HepG2 (cell line): ENCODE data around the gene ZSCAN20. TPM values are rescaled to one million over a fixed set of nuclear protein-coding genes. Genes with fewer than 3 reads are reported as not detected.

Source experiments
- ATAC-seq: fragments of 200-7000 bp; cut with Tn5 transposase; 3 replicates; pipeline ENCODE4 v1.9.1; 2020; ENCODE audit warnings: mild to moderate bottlenecking, moderate library complexity
- BruUV-seq: library from RNA; stranded (reverse); fragments of 400-500 nt; replicated peaks from 2 replicates; lab custom pipeline; 2021; lab: Mats Ljungman, UMichigan
- CTCF ChIA-PET: fragments of 300-600 bp; formaldehyde crosslinking; extraction: SDS; loops from one replicate; lab custom pipeline; 2021; ENCODE audit warnings: low total read pairs, inconsistent platforms, low intra/inter-chr PET ratio; lab: Yijun Ruan, JAX
- POLR2A ChIA-PET: fragments of 350-600 bp; sonication (Branson Sonifier 250); formaldehyde crosslinking; loops from one replicate; lab custom pipeline; 2020; ENCODE audit warnings: antibody characterized with exemption, inconsistent platforms; lab: Yijun Ruan, JAX
- DNase-seq: peaks from one replicate; pipeline ENCODE4 v3.0.0-alpha.2; 2015; ENCODE audit warnings: low spot score
- FAIRE-seq: peaks from 3 replicates; lab custom pipeline; 2011; peaks lifted over from hg19 to GRCh38; lab: Jason Lieb, UNC
- H2AFZ ChIP-seq: one replicate; pipeline ENCODE4 v1.6.1; 2011; ENCODE audit warnings: low read length, inconsistent platforms
- H3K27ac ChIP-seq: fragments of 300-600 bp; 3 replicates; pipeline ENCODE4 v1.8.0; 2011; ENCODE audit warnings: mixed run types, mild to moderate bottlenecking, mixed read lengths, low read length, inconsistent platforms; ENCODE audit not compliant: insufficient read depth; ENCODE audit errors: extremely low read length
- H3K27me3 ChIP-seq, 2 experiments: fragments of 200-600 bp in 1 of 2; 2 replicates in 1 of 2; 3 replicates in 1 of 2; pipeline versions ENCODE4 v1.6.0 to v1.8.0; 2011; ENCODE audit warnings: low read length in 2 of 2, mild to moderate bottlenecking in 2 of 2, moderate library complexity in 2 of 2, inconsistent platforms in 1 of 2; ENCODE audit not compliant: insufficient read depth in 2 of 2, control insufficient read depth in 1 of 2
- H3K36me3 ChIP-seq, 2 experiments: fragments of 200-600 bp in 1 of 2; replicated peaks in 1 of 2; 2 replicates in 1 of 2; 3 replicates in 1 of 2; pipeline versions ENCODE4 v1.5.1 to v1.8.0; 2011; ENCODE audit warnings: low read length in 2 of 2, inconsistent platforms in 1 of 2; ENCODE audit not compliant: insufficient read depth in 2 of 2, control insufficient read depth in 1 of 2
- H3K4me1 ChIP-seq: 2 replicates; pipeline ENCODE4 v1.5.1; 2012; ENCODE audit warnings: low read length, inconsistent platforms; ENCODE audit not compliant: insufficient read depth
- H3K4me2 ChIP-seq: 2 replicates; pipeline ENCODE4 v1.6.0; 2011; ENCODE audit warnings: low read depth, low read length, inconsistent platforms
- H3K4me3 ChIP-seq, 3 experiments: fragments of 200-600 bp in 1 of 3; sonication (generic), shearing (Covaris generic) in 1 of 3; replicated peaks in 1 of 3; 2 replicates each; pipeline ENCODE4 v1.5.1; 2011 to 2016; ENCODE audit warnings: low read length in 3 of 3, inconsistent platforms in 2 of 3, low read depth in 2 of 3, mild to moderate bottlenecking in 2 of 3, control low read depth in 1 of 3, mixed read lengths in 1 of 3; ENCODE audit not compliant: insufficient read depth in 1 of 3
- H3K79me2 ChIP-seq: one replicate; pipeline ENCODE4 v1.6.1; 2011; ENCODE audit warnings: low read length, inconsistent platforms; ENCODE audit not compliant: insufficient read depth
- H3K9ac ChIP-seq: 2 replicates; pipeline ENCODE4 v1.6.0; 2011; ENCODE audit warnings: mild to moderate bottlenecking, low read depth, low read length, inconsistent platforms; ENCODE audit not compliant: insufficient read depth
- H3K9me3 ChIP-seq: 2 replicates; pipeline ENCODE4 v1.5.1; 2012; ENCODE audit warnings: mild to moderate bottlenecking, low read length
- H4K20me1 ChIP-seq: 2 replicates; pipeline ENCODE4 v1.6.0; 2011; ENCODE audit warnings: inconsistent platforms, mild to moderate bottlenecking, low read length, moderate library complexity; ENCODE audit not compliant: insufficient read depth
- ATAD3A ChIP-seq: sonication (generic); formaldehyde crosslinking; IDR thresholded peaks from 2 replicates; pipeline ENCODE4 v1.4.0; 2020; ENCODE audit warnings: missing genetic modification reagents
- GPN1 ChIP-seq: sonication (generic); formaldehyde crosslinking; IDR thresholded peaks from 2 replicates; pipeline ENCODE4 v1.5.1; 2020; ENCODE audit warnings: missing genetic modification reagents, borderline replicate concordance
- HOXA9 ChIP-seq: sonication (generic); formaldehyde crosslinking; IDR thresholded peaks from 2 replicates; pipeline ENCODE4 v1.8.1; 2022; ENCODE audit warnings: missing genetic modification reagents, mild to moderate bottlenecking, moderate library complexity, borderline replicate concordance
- NONO ChIP-seq, 2 experiments: fragments of 450-650 bp in 1 of 2; sonication (generic) in 1 of 2; formaldehyde crosslinking in 1 of 2; IDR thresholded peaks in 1 of 2; conservative IDR thresholded peaks in 1 of 2; 2 replicates each; pipeline versions ENCODE4 v1.6.1 to v1.8.0; 2017 to 2022; ENCODE audit warnings: mild to moderate bottlenecking in 1 of 2, missing genetic modification reagents in 1 of 2, moderate library complexity in 1 of 2
- SPEN ChIP-seq: sonication (generic); formaldehyde crosslinking; IDR thresholded peaks from 2 replicates; pipeline ENCODE4 v1.5.1; 2020; ENCODE audit warnings: low read depth, mild to moderate bottlenecking, missing genetic modification reagents
- ZNF350 ChIP-seq: sonication (generic); formaldehyde crosslinking; IDR thresholded peaks from 2 replicates; pipeline ENCODE4 v1.4.0; 2020; ENCODE audit warnings: mild to moderate bottlenecking, low read depth, missing genetic modification reagents, borderline replicate concordance
- ZNF432 ChIP-seq: sonication (generic); formaldehyde crosslinking; IDR thresholded peaks from 2 replicates; pipeline ENCODE4 v1.5.0; 2020; ENCODE audit warnings: missing genetic modification reagents, mild to moderate bottlenecking, borderline replicate concordance
- ZNF496 ChIP-seq: sonication (generic); formaldehyde crosslinking; IDR thresholded peaks from 2 replicates; pipeline ENCODE4 v1.8.1; 2023; ENCODE audit warnings: mild to moderate bottlenecking, moderate library complexity, missing genetic modification reagents; ENCODE audit not compliant: insufficient replicate concordance
- ZNF530 ChIP-seq: sonication (generic); formaldehyde crosslinking; IDR thresholded peaks from 2 replicates; pipeline ENCODE4 v1.5.0; 2020; ENCODE audit warnings: low read depth, mild to moderate bottlenecking, missing genetic modification reagents
- ZSCAN22 ChIP-seq: sonication (generic); formaldehyde crosslinking; IDR thresholded peaks from 2 replicates; pipeline ENCODE4 v1.4.0; 2020; ENCODE audit warnings: mild to moderate bottlenecking, missing genetic modification reagents
- WGBS: methylation state at CpG from one replicate; pipeline ENCODE4 v1.1.6; 2017; ENCODE audit warnings: low lambda C conversion rate; 5-methylcytosine and 5-hydroxymethylcytosine counted together
- in situ Hi-C: cut with HindIII; loops from 2 replicates; pipeline ENCODE4 v1.10.0; 2017; ENCODE audit warnings: low pct_unique_long_range_greater_than_20kb; ENCODE audit not compliant: extremely low pct_ligation_motif_present
- intact Hi-C: fragments of 100-400 bp; cut with micrococcal nuclease; formaldehyde crosslinking; loops from one replicate; pipeline ENCODE4 v1.10.0; 2022; ENCODE audit not compliant: unreplicated experiment
- polyA plus RNA-seq, 8 experiments: library from polyadenylated mRNA; depleted of rRNA in 3 of 8; stranded (reverse) in 7 of 8; unstranded in 1 of 8; fragments of >200 nt; fragmentation: Illumina TruSeq in 4 of 8; extraction: Trizol in 4 of 8; gene quantifications; 2 replicates each; pipeline versions ENCODE4 v1.2.1 to v1.2.3, GENCODE V29; 2011 to 2016; ENCODE audit warnings: low read depth in 4 of 8, missing spikeins in 1 of 8, mixed read lengths in 1 of 8; ENCODE audit not compliant: insufficient read depth in 1 of 8
- total RNA-seq, 5 experiments: library from RNA; depleted of rRNA; stranded (reverse); fragments of >200 nt; fragmentation: Illumina TruSeq; extraction: Trizol; gene quantifications; 2 replicates each; pipeline ENCODE4 v1.2.3, GENCODE V29; 2016; ENCODE audit warnings: low read depth in 1 of 5
- TF ChIP-seq, protein P1 (sequence below): IDR thresholded peaks from 2 replicates; pipeline ENCODE4 v1.6.1; 2016
- TF ChIP-seq, protein P2 (sequence below): sonication (generic); formaldehyde crosslinking; IDR thresholded peaks from 2 replicates; pipeline ENCODE4 v1.4.0; 2020; ENCODE audit warnings: mild to moderate bottlenecking, missing genetic modification reagents
- TF ChIP-seq, protein P3 (sequence below): sonication (generic); formaldehyde crosslinking; IDR thresholded peaks from 2 replicates; pipeline ENCODE4 v1.5.1; 2020; ENCODE audit warnings: missing genetic modification reagents, mild to moderate bottlenecking, borderline replicate concordance
- TF ChIP-seq, protein P4 (sequence below): sonication (generic); formaldehyde crosslinking; IDR thresholded peaks from 2 replicates; pipeline ENCODE4 v1.5.0; 2020; ENCODE audit warnings: missing genetic modification reagents

ZSCAN20 gene
- total and polyA plus RNA-seq, 2 of the 13 experiments (the other 11 are each of a cell fraction or from before 2014, with no cell fraction given): 1.1 to 2.8 TPM

DNA sequence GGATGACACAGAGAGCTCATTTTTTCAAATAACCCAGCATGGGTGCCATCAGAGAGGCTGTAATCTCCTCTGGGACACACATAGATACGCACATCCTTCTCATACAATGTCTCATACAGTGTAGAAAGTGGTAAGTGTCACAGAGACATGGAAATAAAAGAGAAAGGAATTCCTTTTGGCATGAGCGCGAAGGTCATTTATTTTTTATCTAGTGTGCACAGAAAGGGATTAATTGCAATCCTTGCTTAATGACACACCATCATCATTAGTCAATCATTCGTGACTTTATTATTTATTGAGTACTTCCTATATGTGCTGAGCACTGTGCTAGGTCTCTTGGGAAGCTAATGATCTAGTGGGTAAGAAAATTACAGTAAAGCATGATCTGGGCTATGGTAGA is 5.0 kb downstream of the ZSCAN20 start:
- intact Hi-C loops (no loop called here), in situ Hi-C loops (no loop called here)
- no peak overlapping the region for H2AFZ ChIP-seq
- H4K20me1 ChIP-seq: no peaks in the 10 kb centered on the region
- peaks cover 0 to 1% of the 10 kb centered on the region in 2 experiments; a peak in 1 of 5 replicates for H3K36me3 ChIP-seq
- CTCF ChIA-PET: no interaction called here
- DNase-seq: no peak
- POLR2A ChIA-PET: no interaction called here
- H3K9ac ChIP-seq: no peak overlapping the region
- H3K79me2 ChIP-seq: peaks cover 4% of the 10 kb centered on the region
- no peak overlapping the region for H3K4me2 ChIP-seq
- H3K4me3 ChIP-seq: no peak overlapping the region
- ATAC-seq: no peak
- peaks cover 13% of the 10 kb centered on the region for H3K4me1 ChIP-seq
- no TSS peak for BruUV-seq
- H3K9me3 ChIP-seq: no peaks in the 10 kb centered on the region
- no peaks in the 10 kb centered on the region; a peak in 1 of 5 replicates for H3K27me3 ChIP-seq
- no peak overlapping the region for H3K27ac ChIP-seq
- WGBS: 73% methylated on average over 4 of the region's 4 CpGs
- FAIRE-seq: no peak
- TF ChIP-seq ATAD3A: no peak
- TF ChIP-seq, protein P1, sequence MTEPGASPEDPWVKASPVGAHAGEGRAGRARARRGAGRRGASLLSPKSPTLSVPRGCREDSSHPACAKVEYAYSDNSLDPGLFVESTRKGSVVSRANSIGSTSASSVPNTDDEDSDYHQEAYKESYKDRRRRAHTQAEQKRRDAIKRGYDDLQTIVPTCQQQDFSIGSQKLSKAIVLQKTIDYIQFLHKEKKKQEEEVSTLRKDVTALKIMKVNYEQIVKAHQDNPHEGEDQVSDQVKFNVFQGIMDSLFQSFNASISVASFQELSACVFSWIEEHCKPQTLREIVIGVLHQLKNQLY (CRISPR knock-in tag): no peak
- no peak for TF ChIP-seq ZSCAN22
- TF ChIP-seq ZNF496: no peak
- no peak for TF ChIP-seq NONO (IDR thresholded peaks at IDR 0.05)
- no peak for TF ChIP-seq NONO (CRISPR knock-in tag; conservative IDR thresholded peaks at IDR 0.05)
- no peak for TF ChIP-seq ZNF432
- no peak for TF ChIP-seq SPEN (CRISPR knock-in tag)
- TF ChIP-seq ZNF530 (CRISPR knock-in tag): no peak
- TF ChIP-seq, protein P2, sequence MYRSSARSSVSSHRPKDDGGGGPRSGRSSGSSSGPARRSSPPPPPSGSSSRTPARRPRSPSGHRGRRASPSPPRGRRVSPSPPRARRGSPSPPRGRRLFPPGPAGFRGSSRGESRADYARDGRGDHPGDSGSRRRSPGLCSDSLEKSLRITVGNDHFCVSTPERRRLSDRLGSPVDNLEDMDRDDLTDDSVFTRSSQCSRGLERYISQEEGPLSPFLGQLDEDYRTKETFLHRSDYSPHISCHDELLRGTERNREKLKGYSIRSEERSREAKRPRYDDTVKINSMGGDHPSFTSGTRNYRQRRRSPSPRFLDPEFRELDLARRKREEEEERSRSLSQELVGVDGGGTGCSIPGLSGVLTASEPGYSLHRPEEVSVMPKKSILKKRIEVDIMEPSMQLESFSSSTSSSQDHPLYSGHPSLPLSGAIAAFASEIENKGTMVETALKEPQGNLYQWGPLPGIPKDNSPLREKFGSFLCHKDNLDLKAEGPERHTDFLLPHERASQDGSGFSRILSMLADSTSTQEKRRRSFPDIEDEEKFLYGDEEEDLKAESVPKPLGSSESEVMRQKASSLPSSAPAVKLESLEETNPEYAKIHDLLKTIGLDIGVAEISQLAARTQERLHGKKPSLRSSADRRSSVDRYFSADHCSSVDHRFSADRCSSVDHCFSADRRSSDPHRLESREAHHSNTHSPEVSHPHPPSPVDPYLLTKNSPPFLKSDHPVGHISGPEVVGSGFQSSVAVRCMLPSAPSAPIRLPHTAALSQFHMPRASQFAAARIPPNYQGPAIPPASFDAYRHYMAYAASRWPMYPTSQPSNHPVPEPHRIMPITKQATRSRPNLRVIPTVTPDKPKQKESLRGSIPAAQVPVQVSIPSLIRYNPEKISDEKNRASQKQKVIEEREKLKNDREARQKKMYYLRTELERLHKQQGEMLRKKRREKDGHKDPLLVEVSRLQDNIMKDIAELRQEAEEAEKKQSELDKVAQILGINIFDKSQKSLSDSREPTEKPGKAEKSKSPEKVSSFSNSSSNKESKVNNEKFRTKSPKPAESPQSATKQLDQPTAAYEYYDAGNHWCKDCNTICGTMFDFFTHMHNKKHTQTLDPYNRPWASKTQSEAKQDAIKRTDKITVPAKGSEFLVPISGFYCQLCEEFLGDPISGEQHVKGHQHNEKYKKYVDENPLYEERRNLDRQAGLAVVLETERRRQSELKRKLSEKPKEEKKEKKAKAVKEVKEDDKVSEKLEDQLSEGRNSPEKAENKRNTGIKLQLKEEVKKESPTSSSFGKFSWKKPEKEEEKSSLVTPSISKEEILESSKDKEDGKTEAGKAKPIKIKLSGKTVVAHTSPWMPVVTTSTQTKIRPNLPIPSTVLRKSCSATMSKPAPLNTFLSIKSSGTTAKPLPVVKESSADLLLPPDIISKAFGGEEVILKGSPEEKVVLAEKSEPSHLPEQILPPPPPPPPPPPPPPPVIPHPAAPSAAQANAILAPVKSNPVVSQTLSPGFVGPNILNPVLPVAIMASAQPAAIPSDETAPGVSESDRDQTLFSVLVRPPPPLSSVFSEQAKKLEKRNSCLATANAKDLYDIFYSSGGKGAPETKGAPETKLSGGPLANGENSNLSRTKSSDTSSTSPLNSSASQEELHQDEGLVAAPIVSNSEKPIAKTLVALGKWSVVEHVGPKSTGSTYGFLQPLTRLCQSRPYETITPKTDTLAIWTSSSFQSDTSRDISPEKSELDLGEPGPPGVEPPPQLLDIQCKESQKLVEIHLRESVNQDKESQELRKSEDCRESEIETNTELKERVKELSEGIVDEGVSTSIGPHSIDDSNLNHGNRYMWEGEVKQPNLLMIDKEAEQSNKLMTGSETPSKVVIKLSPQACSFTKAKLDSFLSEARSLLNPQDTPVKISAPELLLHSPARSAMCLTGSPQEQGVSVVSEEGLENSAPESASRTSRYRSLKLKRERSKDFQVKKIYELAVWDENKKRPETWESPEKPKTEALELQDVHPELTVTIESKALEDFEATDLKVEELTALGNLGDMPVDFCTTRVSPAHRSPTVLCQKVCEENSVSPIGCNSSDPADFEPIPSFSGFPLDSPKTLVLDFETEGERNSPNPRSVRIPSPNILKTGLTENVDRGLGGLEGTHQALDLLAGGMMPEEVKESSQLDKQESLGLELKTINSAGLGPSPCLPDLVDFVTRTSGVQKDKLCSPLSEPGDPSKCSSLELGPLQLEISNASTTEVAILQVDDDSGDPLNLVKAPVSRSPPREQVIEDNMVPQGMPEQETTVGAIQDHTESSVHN: no peak
- TF ChIP-seq, protein P3, sequence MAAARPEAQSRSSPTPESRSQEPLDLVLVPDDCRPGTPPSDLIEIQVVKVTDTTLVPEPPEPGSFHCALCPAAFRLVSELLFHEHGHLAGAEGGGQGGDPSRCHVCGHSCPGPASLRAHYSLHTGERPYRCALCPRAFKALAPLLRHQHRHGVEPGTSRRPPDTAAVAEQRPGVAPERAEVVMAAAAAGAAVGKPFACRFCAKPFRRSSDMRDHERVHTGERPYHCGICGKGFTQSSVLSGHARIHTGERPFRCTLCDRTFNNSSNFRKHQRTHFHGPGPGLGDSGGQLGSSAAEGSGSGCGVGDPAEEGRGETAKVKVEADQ (CRISPR knock-in tag): no peak
- TF ChIP-seq HOXA9 (CRISPR knock-in tag): no peak
- TF ChIP-seq, protein P4, sequence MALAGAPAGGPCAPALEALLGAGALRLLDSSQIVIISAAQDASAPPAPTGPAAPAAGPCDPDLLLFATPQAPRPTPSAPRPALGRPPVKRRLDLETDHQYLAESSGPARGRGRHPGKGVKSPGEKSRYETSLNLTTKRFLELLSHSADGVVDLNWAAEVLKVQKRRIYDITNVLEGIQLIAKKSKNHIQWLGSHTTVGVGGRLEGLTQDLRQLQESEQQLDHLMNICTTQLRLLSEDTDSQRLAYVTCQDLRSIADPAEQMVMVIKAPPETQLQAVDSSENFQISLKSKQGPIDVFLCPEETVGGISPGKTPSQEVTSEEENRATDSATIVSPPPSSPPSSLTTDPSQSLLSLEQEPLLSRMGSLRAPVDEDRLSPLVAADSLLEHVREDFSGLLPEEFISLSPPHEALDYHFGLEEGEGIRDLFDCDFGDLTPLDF (CRISPR knock-in tag): no peak
- no peak for TF ChIP-seq ZNF350 (CRISPR knock-in tag)
- no peak for TF ChIP-seq GPN1
